BJ (cell line): ENCODE measurements around the gene TGIF2. TPM values are rescaled to one million over a fixed set of nuclear protein-coding genes. Genes with fewer than 3 reads are reported as not detected.

ENCODE experiments used
- CTCF ChIA-PET: fragments of 350-600 bp; formaldehyde crosslinking; extraction: SDS; loops from one replicate; lab custom pipeline; 2021; ENCODE audit warnings: antibody characterized with exemption, inconsistent platforms; lab: Yijun Ruan, JAX
- POLR2A ChIA-PET: fragments of 300-600 bp; sonication (Branson Sonifier 250); formaldehyde crosslinking; extraction: SDS; loops from one replicate; lab custom pipeline; 2021; ENCODE audit warnings: antibody characterized with exemption; lab: Charles Lee
- DNase-seq: peaks from one replicate; pipeline ENCODE4 v3.0.0-alpha.2; 2011; ENCODE audit warnings: low read depth
- H3K27me3 ChIP-seq: 2 replicates; pipeline ENCODE4 v1.6.0; 2011; ENCODE audit warnings: low read length; ENCODE audit not compliant: control insufficient read depth, insufficient read depth
- H3K36me3 ChIP-seq: 2 replicates; pipeline ENCODE4 v1.5.1; 2011; ENCODE audit warnings: low read length; ENCODE audit not compliant: control insufficient read depth, insufficient read depth
- H3K4me3 ChIP-seq: 2 replicates; pipeline ENCODE4 v1.5.1; 2011; ENCODE audit warnings: low read depth, mild to moderate bottlenecking, control low read depth, low read length
- polyA plus RNA-seq: library from polyadenylated mRNA; depleted of rRNA; stranded (reverse); fragments of >200 nt; gene quantifications from 2 replicates; pipeline ENCODE4 v1.2.3, GENCODE V29; 2011
- TF ChIP-seq, protein P1 (sequence below): IDR thresholded peaks from 2 replicates; pipeline ENCODE4 v1.5.1; 2011; ENCODE audit warnings: low read depth, mild to moderate bottlenecking, control low read depth, inconsistent platforms, low read length, moderate library complexity; ENCODE audit not compliant: insufficient read depth

The TGIF2 gene
- polyA plus RNA-seq, 1 experiment: 10.8 TPM

DNA sequence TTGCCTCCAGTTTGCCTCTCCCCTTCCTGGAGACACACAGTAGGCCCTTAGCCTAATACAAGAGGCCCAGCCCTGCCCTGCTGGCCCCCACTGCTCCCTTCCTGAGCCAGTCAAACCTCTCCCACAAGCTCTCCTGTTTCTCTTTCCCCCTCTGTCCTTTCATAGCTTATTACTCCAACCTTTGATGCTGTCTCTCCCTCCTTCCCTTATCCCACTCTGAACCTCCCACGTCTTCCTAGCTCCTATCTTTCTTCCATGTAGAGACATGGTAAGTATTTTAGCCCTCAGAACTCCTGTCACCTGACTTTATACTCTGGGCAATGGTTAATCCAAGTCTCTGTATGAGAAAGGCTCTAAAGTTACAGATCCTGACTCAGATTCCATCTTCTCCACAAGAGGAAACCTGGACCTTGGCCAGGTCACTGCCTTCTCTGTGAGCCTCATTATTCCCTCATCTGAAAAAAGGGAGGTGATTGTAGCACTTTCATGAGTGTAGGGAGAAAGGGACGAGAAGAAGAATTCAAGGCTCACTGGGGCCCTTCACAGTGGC is 6.7 kb downstream of the TGIF2 start:
- ChIA-PET POLR2A (no interaction called here), CTCF (interaction anchor here (0.8 to 1.0 kb wide), 2 partner anchors 9 to 23 kb away, joined by 3 read pairs; no protein-coding TSS in a partner anchor)
- H3K27me3 ChIP-seq: no peaks in the 10 kb centered on the region
- DNase-seq: no peak
- no peak overlapping the region for H3K4me3 ChIP-seq
- TF ChIP-seq, protein P1, sequence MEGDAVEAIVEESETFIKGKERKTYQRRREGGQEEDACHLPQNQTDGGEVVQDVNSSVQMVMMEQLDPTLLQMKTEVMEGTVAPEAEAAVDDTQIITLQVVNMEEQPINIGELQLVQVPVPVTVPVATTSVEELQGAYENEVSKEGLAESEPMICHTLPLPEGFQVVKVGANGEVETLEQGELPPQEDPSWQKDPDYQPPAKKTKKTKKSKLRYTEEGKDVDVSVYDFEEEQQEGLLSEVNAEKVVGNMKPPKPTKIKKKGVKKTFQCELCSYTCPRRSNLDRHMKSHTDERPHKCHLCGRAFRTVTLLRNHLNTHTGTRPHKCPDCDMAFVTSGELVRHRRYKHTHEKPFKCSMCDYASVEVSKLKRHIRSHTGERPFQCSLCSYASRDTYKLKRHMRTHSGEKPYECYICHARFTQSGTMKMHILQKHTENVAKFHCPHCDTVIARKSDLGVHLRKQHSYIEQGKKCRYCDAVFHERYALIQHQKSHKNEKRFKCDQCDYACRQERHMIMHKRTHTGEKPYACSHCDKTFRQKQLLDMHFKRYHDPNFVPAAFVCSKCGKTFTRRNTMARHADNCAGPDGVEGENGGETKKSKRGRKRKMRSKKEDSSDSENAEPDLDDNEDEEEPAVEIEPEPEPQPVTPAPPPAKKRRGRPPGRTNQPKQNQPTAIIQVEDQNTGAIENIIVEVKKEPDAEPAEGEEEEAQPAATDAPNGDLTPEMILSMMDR: no peak
- peaks cover 16% of the 10 kb centered on the region for H3K36me3 ChIP-seq

DNA sequence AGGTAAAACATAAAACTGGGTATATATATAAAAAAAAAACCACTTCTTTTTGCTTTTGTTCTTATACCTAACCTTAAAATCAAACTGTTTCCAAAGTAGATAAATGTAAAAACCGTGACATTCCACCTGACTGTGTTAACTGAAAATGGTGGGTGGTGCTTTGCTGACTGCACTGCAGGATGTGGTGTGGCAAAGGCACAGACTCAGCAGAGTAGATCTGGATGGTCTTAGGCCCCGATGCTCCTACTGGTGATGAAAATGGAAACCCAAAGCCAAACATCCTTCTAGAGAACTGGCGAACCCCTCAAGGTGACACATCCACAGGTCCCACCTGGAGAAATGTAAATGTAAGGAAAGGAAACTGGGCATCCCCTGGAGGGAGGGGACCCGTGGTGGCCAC is 8.9 kb downstream of the TGIF2 start:
- TF ChIP-seq, protein P1: no peak
- ChIA-PET POLR2A (no interaction called here), CTCF (no interaction called here)
- Histone ChIP-seq H3K36me3 (peaks cover 17% of the 10 kb centered on the region), H3K4me3 (no peak overlapping the region), H3K27me3 (no peaks in the 10 kb centered on the region)
- no peak for DNase-seq

DNA sequence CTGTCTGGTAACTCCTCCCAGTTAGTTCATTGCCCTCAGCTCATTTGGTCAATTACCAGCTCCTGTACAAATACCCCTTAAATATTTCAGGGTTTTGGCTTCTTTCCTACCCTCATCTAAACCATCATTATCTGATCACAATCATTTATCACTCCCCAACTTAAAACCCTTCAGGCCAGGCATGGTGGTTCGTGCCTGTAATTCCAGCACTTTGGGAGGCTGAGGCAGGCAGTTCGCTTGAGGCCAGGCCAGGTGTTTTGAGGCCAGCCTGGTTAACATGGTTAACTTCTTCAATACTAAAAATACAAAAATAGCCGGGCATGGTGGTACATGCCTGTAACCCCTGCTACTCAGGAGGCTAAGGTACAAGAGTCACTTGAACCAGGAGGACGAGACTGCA is 9.4 kb downstream of the TGIF2 start:
- no peak for DNase-seq
- Histone ChIP-seq H3K27me3 (no peaks in the 10 kb centered on the region), H3K4me3 (no peak overlapping the region), H3K36me3 (peaks cover 18% of the 10 kb centered on the region)
- TF ChIP-seq, protein P1: no peak
- POLR2A ChIA-PET: no interaction called here
- CTCF ChIA-PET: no interaction called here

DNA sequence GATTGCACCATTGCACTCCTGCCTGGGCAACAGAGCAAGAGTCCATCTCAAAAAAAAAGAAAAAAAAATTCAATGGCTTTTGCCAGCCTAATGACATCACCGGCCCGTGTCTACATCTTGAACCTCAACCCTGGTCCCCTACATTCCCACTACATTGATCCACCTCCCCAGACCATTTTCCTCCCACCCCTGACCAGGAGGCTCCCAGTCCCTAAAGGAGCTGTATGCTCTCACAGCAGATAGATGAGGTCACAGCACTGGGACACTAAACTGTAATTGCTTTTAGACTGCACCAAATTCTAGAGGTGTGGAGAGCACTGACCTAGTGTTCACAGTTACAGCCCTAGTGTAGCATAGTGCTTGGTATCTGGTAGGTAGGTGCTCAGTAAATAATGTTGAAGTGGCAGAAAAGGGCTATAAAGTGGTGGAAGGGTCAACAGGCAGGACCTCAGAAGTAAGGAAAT is 10.7 kb downstream of the TGIF2 start:
- POLR2A ChIA-PET: no interaction called here
- TF ChIP-seq, protein P1: no peak
- CTCF ChIA-PET: interaction anchor here (1.1 to 1.9 kb wide), 2 partner anchors 13 to 22 kb away, joined by 4 read pairs; partner anchors contain the start of gene RAB5IF
- no peak overlapping the region for H3K4me3 ChIP-seq
- DNase-seq: no peak
- peaks cover 14% of the 10 kb centered on the region for H3K36me3 ChIP-seq
- no peaks in the 10 kb centered on the region for H3K27me3 ChIP-seq

DNA sequence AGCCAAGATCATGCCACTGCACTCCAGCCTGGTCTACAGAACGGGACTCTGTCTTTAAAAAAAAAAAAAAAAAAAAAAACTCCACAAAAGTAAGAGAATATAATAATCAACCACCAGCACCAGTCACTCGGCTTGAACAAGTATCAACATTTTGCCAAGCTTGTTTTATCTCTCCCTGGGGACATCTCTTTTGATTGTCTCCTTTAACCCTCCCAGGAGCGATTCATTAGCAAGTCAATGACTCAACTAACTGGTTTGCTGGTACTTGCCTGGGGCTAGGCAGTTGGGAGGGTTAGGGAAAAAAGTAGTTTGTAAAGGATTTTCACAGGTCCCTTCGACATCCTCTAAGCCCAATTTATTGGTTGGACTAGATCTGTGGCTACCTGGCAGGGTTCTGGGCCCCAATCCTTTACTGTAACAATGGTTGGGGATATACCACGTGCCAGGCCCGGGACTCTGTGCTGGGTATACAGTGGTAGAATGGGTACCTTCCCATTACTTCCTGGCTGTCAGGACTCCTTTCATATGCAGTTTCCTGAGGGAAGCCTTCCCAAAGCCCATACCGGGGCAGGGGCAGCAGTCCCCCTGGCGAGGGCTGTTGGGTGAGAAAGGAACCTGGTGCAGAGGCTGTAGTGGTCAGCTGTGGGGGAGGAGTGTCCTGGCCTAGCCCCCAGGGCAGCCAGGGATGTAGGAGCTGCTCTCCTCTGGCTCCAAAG is 12.2 kb downstream of the TGIF2 start:
- H3K36me3 ChIP-seq: peaks cover 10% of the 10 kb centered on the region
- POLR2A ChIA-PET: no interaction called here
- TF ChIP-seq, protein P1: no peak
- no peak for DNase-seq
- H3K27me3 ChIP-seq: no peaks in the 10 kb centered on the region
- H3K4me3 ChIP-seq: no peak overlapping the region
- CTCF ChIA-PET: interaction anchor here (1.9 kb wide), 1 partner anchor 15 kb away, joined by 4 read pairs; no protein-coding TSS in a partner anchor
